Transverse colon (tissue), 4 donors: ENCODE measurements around the gene SPIRE2. TPM values are rescaled to one million over a fixed set of nuclear protein-coding genes. Genes with fewer than 3 reads are reported as not detected.
"Not testable (repeated sequence)": the region's sequence is repeated elsewhere in the genome, so short reads cannot be mapped to it uniquely, and the experiment has no call there.

ENCODE experiments used
- DNase-seq: peaks from one replicate; pipeline ENCODE4 v3.0.0-alpha.2; 2019
- H3K27ac ChIP-seq, 4 donors: fragments of 200-600 bp; sonication (generic); 2 replicates each; pipeline ENCODE4 v1.5.1; 2016 to 2018; ENCODE audit warnings: inconsistent platforms in 4 of 4
- H3K27me3 ChIP-seq: fragments of 200-600 bp; sonication (generic); 2 replicates; pipeline ENCODE4 v1.5.1; 2017; ENCODE audit warnings: inconsistent platforms
- H3K36me3 ChIP-seq, 4 donors: fragments of 200-600 bp; sonication (generic); 2 replicates each; pipeline ENCODE4 v1.5.1; 2017 to 2019; ENCODE audit warnings: inconsistent platforms in 4 of 4
- H3K4me1 ChIP-seq, 4 donors: fragments of 200-600 bp; sonication (generic); 2 replicates each; pipeline ENCODE4 v1.5.1; 2017 to 2020; ENCODE audit warnings: inconsistent platforms in 4 of 4
- H3K4me3 ChIP-seq, 4 donors: fragments of 200-600 bp; sonication (generic); 1 replicate in 1 of 4; 2 replicates in 3 of 4; pipeline versions ENCODE4 v1.5.1 to v1.6.1; 2017 to 2019; ENCODE audit warnings: inconsistent platforms in 4 of 4
- H3K9me3 ChIP-seq, 2 donors: fragments of 200-600 bp; sonication (generic); 2 replicates each; pipeline ENCODE4 v1.5.1; 2017 to 2019; ENCODE audit warnings: inconsistent platforms in 2 of 2
- CTCF ChIP-seq, 5 experiments: fragments of 200-600 bp in 3 of 5; fragments of 450-650 bp in 2 of 5; sonication (generic) in 3 of 5; IDR thresholded peaks; 1 replicate in 2 of 5; 2 replicates in 3 of 5; pipeline ENCODE4 v1.5.1; 2016 to 2017; ENCODE audit warnings: antibody characterized with exemption in 5 of 5, inconsistent platforms in 3 of 5, mild to moderate bottlenecking in 2 of 5, moderate library complexity in 1 of 5
- EP300 ChIP-seq: sonication (generic); formaldehyde crosslinking; IDR thresholded peaks from one replicate; pipeline ENCODE4 v1.6.1; 2017; ENCODE audit warnings: antibody characterized with exemption, low read depth
- POLR2A ChIP-seq: fragments of 450-650 bp; IDR thresholded peaks from one replicate; pipeline ENCODE4 v1.6.1; 2016; ENCODE audit warnings: antibody characterized with exemption, mild to moderate bottlenecking, moderate library complexity
- POLR2AphosphoS5 ChIP-seq, 3 donors: sonication (generic); formaldehyde crosslinking; IDR thresholded peaks; one replicate each; pipeline ENCODE4 v1.6.1; 2016; ENCODE audit warnings: antibody characterized with exemption in 3 of 3
- WGBS, 2 donors: methylation state at CpG; one replicate each; pipeline ENCODE4 v1.1.5; 2018; ENCODE audit warnings: low coverage in 1 of 2; 5-methylcytosine and 5-hydroxymethylcytosine counted together
- in situ Hi-C, 4 donors: fragments of 200-750 bp; cut with MboI; loops; one replicate each; pipeline versions ENCODE4 v1.15.0 to v1.15.1; 2017; ENCODE audit warnings: low sequenced_read_pairs in 3 of 4, low pct_ligation_motif_present in 1 of 4, low pct_unique_long_range_greater_than_20kb in 1 of 4
- intact Hi-C: fragments of 100-400 bp; cut with DNase I; formaldehyde crosslinking; loops from one replicate; pipeline ENCODE4 v1.15.1; 2023; ENCODE audit warnings: low total_unique reads
- total RNA-seq, 4 donors: library from RNA; depleted of rRNA; stranded (reverse); fragments of >200 nt; gene quantifications; one replicate each; pipeline ENCODE4 v1.1.0, GENCODE V29; 2016

SPIRE2 gene
- total RNA-seq, 4 donors from 2014 or later = 79.6 to 190 (median 131) TPM

- H3K9me3 ChIP-seq = no peaks in the 10 kb centered on the region
- H3K36me3 ChIP-seq = peaks cover 0 to 12% (median 0%) of the 10 kb centered on the region in 4 donors
- TF ChIP-seq POLR2A = no peak
- TF ChIP-seq POLR2AphosphoS5 (IDR thresholded peaks at IDR 0.05) = no peak
- TF ChIP-seq EP300 = no peak
- TF ChIP-seq CTCF (IDR thresholded peaks at IDR 0.05) = no peak
- no peak for DNase-seq
- WGBS, 2 donors = 77% methylated on average over 10 of the region's 14 CpGs; no CpG with 5 or more reads in 1 of the 2 donors
- intact Hi-C loops (no loop called here), in situ Hi-C loops (no loop called here)
- H3K27me3 ChIP-seq = no peaks in the 10 kb centered on the region
- H3K27ac ChIP-seq = no peak overlapping the region
- H3K4me1 ChIP-seq = peaks cover 2 to 11% (median 7%) of the 10 kb centered on the region in 4 donors
- no peak overlapping the region for H3K4me3 ChIP-seq
Observed at GRCh38 chr16:89912627-89913026, 84.4 kb downstream of the SPIRE2 start.

- Histone ChIP-seq H3K36me3 (peaks cover 0 to 5% (median 0%) of the 10 kb centered on the region in 4 donors), H3K9me3 (no peaks in the 10 kb centered on the region), H3K27ac (no peak overlapping the region), H3K4me1 (peaks cover 13 to 22% (median 18%) of the 10 kb centered on the region in 4 donors), H3K4me3 (no peak overlapping the region), H3K27me3 (peaks cover 8% of the 10 kb centered on the region)
- intact Hi-C loops (no loop called here), in situ Hi-C loops (no loop called here)
- DNase-seq = no peak
- 74% methylated on average over 24 of the region's 30 CpGs; no CpG with 5 or more reads in 1 of the 2 donors for WGBS, 2 donors
- peak in 1 of 3 donors; percentile 20 for TF ChIP-seq POLR2AphosphoS5 (IDR thresholded peaks at IDR 0.05)
- TF ChIP-seq POLR2A = no peak
- no peak for TF ChIP-seq EP300
- TF ChIP-seq CTCF (IDR thresholded peaks at IDR 0.05) = no peak
Observed at GRCh38 chr16:89913408-89914387, 85.4 kb downstream of the SPIRE2 start.

- H3K4me1 ChIP-seq = peaks cover 14 to 26% (median 20%) of the 10 kb centered on the region in 4 donors
- DNase-seq, H3K36me3 ChIP-seq, H3K4me3 ChIP-seq, H3K27ac ChIP-seq, intact Hi-C loops, in situ Hi-C loops, H3K9me3 ChIP-seq: not testable (repeated sequence)
- 69% methylated on average over 11 of the region's 11 CpGs; no CpG with 5 or more reads in 1 of the 2 donors for WGBS, 2 donors
- peaks cover 18% of the 10 kb centered on the region for H3K27me3 ChIP-seq
Observed at GRCh38 chr16:89914642-89915285, 86.5 kb downstream of the SPIRE2 start.

- no peak for DNase-seq
- WGBS, 2 donors = 80 to 90% methylated on average over 2 to 38 of the region's 40 CpGs
- Histone ChIP-seq H3K4me1 (peaks cover 14 to 24% (median 19%) of the 10 kb centered on the region in 4 donors), H3K36me3 (no peaks in the 10 kb centered on the region), H3K27ac (no peak overlapping the region), H3K9me3 (no peaks in the 10 kb centered on the region), H3K4me3 (no peak overlapping the region), H3K27me3 (peaks cover 26% of the 10 kb centered on the region)
- in situ Hi-C loops (no loop called here), intact Hi-C loops (no loop called here)
- no peak for TF ChIP-seq EP300
- TF ChIP-seq POLR2AphosphoS5 (IDR thresholded peaks at IDR 0.05) = peak in 1 of 3 donors; percentile 9
Observed at GRCh38 chr16:89915303-89916232, 87.3 kb downstream of the SPIRE2 start.
